Measurements from ENCODE around the gene HTR3D.
A peak's percentile ranks its signal among the peaks of the same experiment; 100 is the strongest.

The HTR3D gene

GRCh38 chr3:183988216-183988790 is 43.2 kb upstream of the HTR3D start:
- ChIA-PET POLR2A (interaction anchor here (0.5 kb wide), 1 partner anchor 53 kb away, joined by 3 read pairs; no protein-coding TSS in a partner anchor), CTCF (interaction anchor here (0.7 to 3.6 kb wide), 5 partner anchors 9 to 29 kb away, joined by 3 to 20 read pairs (median 5); partner anchors contain the start of gene ABCC5)
- no peak overlapping the region for H3K4me3 ChIP-seq (ENCODE audit: low read depth, low read length)
- peak; percentile 38 for DNase-seq (ENCODE audit: low read depth, low spot score)
- TF ChIP-seq, protein P1, sequence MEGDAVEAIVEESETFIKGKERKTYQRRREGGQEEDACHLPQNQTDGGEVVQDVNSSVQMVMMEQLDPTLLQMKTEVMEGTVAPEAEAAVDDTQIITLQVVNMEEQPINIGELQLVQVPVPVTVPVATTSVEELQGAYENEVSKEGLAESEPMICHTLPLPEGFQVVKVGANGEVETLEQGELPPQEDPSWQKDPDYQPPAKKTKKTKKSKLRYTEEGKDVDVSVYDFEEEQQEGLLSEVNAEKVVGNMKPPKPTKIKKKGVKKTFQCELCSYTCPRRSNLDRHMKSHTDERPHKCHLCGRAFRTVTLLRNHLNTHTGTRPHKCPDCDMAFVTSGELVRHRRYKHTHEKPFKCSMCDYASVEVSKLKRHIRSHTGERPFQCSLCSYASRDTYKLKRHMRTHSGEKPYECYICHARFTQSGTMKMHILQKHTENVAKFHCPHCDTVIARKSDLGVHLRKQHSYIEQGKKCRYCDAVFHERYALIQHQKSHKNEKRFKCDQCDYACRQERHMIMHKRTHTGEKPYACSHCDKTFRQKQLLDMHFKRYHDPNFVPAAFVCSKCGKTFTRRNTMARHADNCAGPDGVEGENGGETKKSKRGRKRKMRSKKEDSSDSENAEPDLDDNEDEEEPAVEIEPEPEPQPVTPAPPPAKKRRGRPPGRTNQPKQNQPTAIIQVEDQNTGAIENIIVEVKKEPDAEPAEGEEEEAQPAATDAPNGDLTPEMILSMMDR (IDR thresholded peaks at IDR 0.05; ENCODE audit: insufficient read depth, low read length, missing control alignments): no peak

- POLR2A ChIA-PET: no interaction called here
- CTCF ChIA-PET: interaction anchor here (0.6 to 1.4 kb wide), 5 partner anchors 9 to 272 kb away, joined by 3 to 4 read pairs (median 3); partner anchors contain the start of gene EEF1AKMT4
Observed at GRCh38 chr3:183991403-183991802, 40.1 kb upstream of the HTR3D start.

GRCh38 chr3:184001761-184002160 is 29.8 kb upstream of the HTR3D start:
- TF ChIP-seq, protein P1 (IDR thresholded peaks at IDR 0.05; ENCODE audit: insufficient read depth, low read length, missing control alignments): no peak
- H3K4me3 ChIP-seq (ENCODE audit: low read depth, low read length): no peak overlapping the region
- ChIA-PET POLR2A (no interaction called here), CTCF (interaction anchor here (0.7 to 1.7 kb wide), 4 partner anchors 13 to 176 kb away, joined by 3 to 6 read pairs (median 3); partner anchors contain the start of genes ABCC5 and PARL)
- DNase-seq (ENCODE audit: low read depth, low spot score): no peak

More at GRCh38 chr3:183991403-183991802, 40.1 kb upstream of the HTR3D start:
- TF ChIP-seq, protein P1 (IDR thresholded peaks at IDR 0.05; ENCODE audit: insufficient read depth, low read length, missing control alignments): no peak
- H3K4me3 ChIP-seq (ENCODE audit: low read depth, low read length): no peak overlapping the region
- DNase-seq (ENCODE audit: low read depth, low spot score): no peak

DNA sequence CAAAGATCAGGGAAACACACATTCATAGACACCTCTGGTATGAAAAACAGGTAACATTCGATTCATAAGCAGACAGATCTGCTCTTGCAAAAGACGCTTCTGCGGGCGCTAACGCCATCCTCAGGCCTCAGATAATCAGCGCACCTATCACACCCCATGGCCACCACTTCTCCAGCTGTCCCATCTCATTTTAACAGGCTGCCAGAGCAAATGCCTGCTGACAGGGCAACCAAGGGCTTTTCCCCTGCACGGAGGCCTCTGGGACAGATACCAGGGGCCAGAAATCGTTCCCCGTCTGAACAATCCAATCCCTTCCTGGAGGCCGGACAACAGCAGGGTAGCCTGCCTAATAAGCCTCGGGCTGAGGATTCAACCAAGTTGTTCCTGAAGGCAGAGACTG is 29.1 kb upstream of the HTR3D start:
- DNase-seq (ENCODE audit: low read depth, low spot score): no peak
- CTCF ChIA-PET: interaction anchor here (0.7 to 1.7 kb wide), 2 partner anchors 12 to 176 kb away, joined by 3 to 6 read pairs; no protein-coding TSS in a partner anchor
- H3K4me3 ChIP-seq (ENCODE audit: low read depth, low read length): no peak overlapping the region
- POLR2A ChIA-PET: no interaction called here
- TF ChIP-seq, protein P1 (IDR thresholded peaks at IDR 0.05; ENCODE audit: insufficient read depth, low read length, missing control alignments): no peak

GRCh38 chr3:184003187-184003967 is 28.2 kb upstream of the HTR3D start:
- TF ChIP-seq, protein P1 (IDR thresholded peaks at IDR 0.05; ENCODE audit: insufficient read depth, low read length, missing control alignments): no peak
- POLR2A ChIA-PET: interaction anchor here (1.3 kb wide), 1 partner anchor 15 kb away, joined by 3 read pairs; the partner anchor contains the start of gene ABCC5

GRCh38 chr3:184004476-184004875 is 27.1 kb upstream of the HTR3D start:
- POLR2A ChIA-PET: no interaction called here
- CTCF ChIA-PET: interaction anchor here (1.7 kb wide), 1 partner anchor 12 kb away, joined by 7 read pairs; no protein-coding TSS in a partner anchor
- TF ChIP-seq, protein P1 (IDR thresholded peaks at IDR 0.05; ENCODE audit: insufficient read depth, low read length, missing control alignments): no peak
- H3K4me3 ChIP-seq (ENCODE audit: low read depth, low read length): no peak overlapping the region
- DNase-seq (ENCODE audit: low read depth, low spot score): no peak

More at GRCh38 chr3:184003187-184003967, 28.2 kb upstream of the HTR3D start:
- CTCF ChIA-PET: interaction anchor here (0.6 to 1.7 kb wide), 4 partner anchors 13 to 247 kb away, joined by 3 to 7 read pairs (median 6); partner anchors contain the start of gene ABCC5
- DNase-seq (ENCODE audit: low read depth, low spot score): peak; percentile 54
- H3K4me3 ChIP-seq (ENCODE audit: low read depth, low read length): no peak overlapping the region
